ENCODE data around the gene FBXL19. TPM values are rescaled to one million over a fixed set of nuclear protein-coding genes. Genes with fewer than 3 reads are reported as not detected.

The FBXL19 gene
- total and polyA plus RNA-seq, 9 of the 15 experiments (the other 6 are each of a cell fraction or from before 2014, with no cell fraction given), result 0.13 to 48.0 (median 13.5) TPM; not detected in 1

DNA sequence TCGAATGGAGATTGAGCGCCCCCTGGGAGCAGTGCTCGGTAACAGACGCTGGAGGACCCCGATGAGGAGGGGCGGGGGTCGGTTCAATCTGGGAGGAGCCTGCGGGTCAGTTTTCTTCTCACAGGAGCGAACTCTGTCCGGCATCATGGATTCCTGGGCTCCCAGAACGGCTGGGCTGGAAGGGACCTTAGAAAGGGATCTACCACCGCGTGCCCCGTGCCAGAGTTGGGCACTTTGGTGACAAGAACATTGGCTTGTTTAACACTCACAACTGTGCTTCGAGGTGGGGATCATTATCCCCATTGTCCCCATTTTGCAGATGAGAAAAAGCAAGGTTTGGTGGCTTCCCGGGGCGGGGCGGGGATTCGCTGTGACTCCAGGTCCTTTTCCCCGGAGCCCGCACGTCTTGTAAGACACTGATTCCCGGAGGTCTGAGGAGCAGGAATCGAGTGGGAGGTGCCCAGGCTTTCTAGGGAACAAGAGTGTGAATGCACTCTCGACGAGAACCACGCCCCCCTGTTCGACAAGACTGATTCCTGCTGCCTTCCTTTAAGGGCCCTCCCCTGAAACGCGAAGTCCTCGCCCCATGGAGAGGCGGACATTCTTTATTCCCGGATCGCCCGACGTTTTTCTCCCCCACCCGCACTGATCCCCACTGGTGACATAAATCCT is 1.5 kb upstream of the FBXL19 start (continued):
- TF ChIP-seq, protein P1, sequence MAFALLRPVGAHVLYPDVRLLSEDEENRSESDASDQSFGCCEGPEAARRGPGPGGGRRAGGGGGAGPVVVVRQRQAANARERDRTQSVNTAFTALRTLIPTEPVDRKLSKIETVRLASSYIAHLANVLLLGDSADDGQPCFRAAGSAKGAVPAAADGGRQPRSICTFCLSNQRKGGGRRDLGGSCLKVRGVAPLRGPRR (CRISPR knock-in tag; IDR thresholded peaks at IDR 0.05), result no peak
- TF ChIP-seq HNRNPL (IDR thresholded peaks at IDR 0.05; ENCODE audit: low read depth, low read length), result no peak
- TF ChIP-seq PTBP1 (IDR thresholded peaks at IDR 0.05; ENCODE audit: low read depth, low read length), result 0 out of 2 replicates have a peak, but pooled peaks have one; percentile 43
- no peak for TF ChIP-seq GTF3C2 (IDR thresholded peaks at IDR 0.05; ENCODE audit: borderline replicate concordance, extremely low read depth, insufficient read length)
- TF ChIP-seq ZNF280A (IDR thresholded peaks at IDR 0.05; ENCODE audit: low read depth, partially characterized antibody), result no peak
- TF ChIP-seq ZNF224 (CRISPR knock-in tag; IDR thresholded peaks at IDR 0.05), result no peak
- TF ChIP-seq ZZZ3 (IDR thresholded peaks at IDR 0.05), result no peak
- no peak for TF ChIP-seq MEF2A (IDR thresholded peaks at IDR 0.05; ENCODE audit: control insufficient read depth, low read depth, low read length)
- TF ChIP-seq, protein P2, sequence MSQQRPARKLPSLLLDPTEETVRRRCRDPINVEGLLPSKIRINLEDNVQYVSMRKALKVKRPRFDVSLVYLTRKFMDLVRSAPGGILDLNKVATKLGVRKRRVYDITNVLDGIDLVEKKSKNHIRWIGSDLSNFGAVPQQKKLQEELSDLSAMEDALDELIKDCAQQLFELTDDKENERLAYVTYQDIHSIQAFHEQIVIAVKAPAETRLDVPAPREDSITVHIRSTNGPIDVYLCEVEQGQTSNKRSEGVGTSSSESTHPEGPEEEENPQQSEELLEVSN (IDR thresholded peaks at IDR 0.05; ENCODE audit: borderline replicate concordance in 1 of 2, extremely low read depth in 1 of 2, insufficient read depth in 1 of 2, insufficient read length in 1 of 2, low read depth in 1 of 2, low read length in 1 of 2, poor library complexity in 1 of 2, severe bottlenecking in 1 of 2), result peak in 1 of 2 experiments; percentile 34
- peak; percentile 97 for TF ChIP-seq CBX1 (IDR thresholded peaks at IDR 0.05; ENCODE audit: low read depth)
- TF ChIP-seq ZC3H8 (IDR thresholded peaks at IDR 0.05), result no peak
- no peak for TF ChIP-seq ZNF707 (CRISPR knock-in tag; conservative IDR thresholded peaks at IDR 0.05)
- TF ChIP-seq CBFB (CRISPR knock-in tag; IDR thresholded peaks at IDR 0.05), result no peak
- TF ChIP-seq ZNF41 (CRISPR knock-in tag; conservative IDR thresholded peaks at IDR 0.05), result no peak
- no peak for TF ChIP-seq ZNF121 (CRISPR knock-in tag; conservative IDR thresholded peaks at IDR 0.05)
- TF ChIP-seq ZNF584 (CRISPR knock-in tag; IDR thresholded peaks at IDR 0.05; ENCODE audit: low read depth), result no peak
- no peak for TF ChIP-seq EWSR1 (IDR thresholded peaks at IDR 0.05; ENCODE audit: borderline replicate concordance, low read depth, partially characterized antibody)
- no peak for TF ChIP-seq ATF3 (IDR thresholded peaks at IDR 0.05)
- TF ChIP-seq ATF3 (CRISPR knock-in tag; conservative IDR thresholded peaks at IDR 0.05), result peak; percentile 60; the same call in 1 of the 2 replicates
- no peak for TF ChIP-seq ARHGAP35 (IDR thresholded peaks at IDR 0.05; ENCODE audit: partially characterized antibody)
- no peak for TF ChIP-seq TCFL5 (CRISPR knock-in tag; conservative IDR thresholded peaks at IDR 0.05)

Measured in K562 (cell line).